H1 (cell line): ENCODE data around the gene GREB1.

Experiments
- TF ChIP-seq, protein P1 (sequence below), 3 experiments: IDR thresholded peaks; 1 replicate in 2 of 3; 2 replicates in 1 of 3; pipeline versions ENCODE4 v1.5.1 to v1.6.1; 2011; ENCODE audit warnings: low read length in 3 of 3, mild to moderate bottlenecking in 3 of 3, inconsistent platforms in 2 of 3, low read depth in 1 of 3, moderate library complexity in 1 of 3; ENCODE audit not compliant: insufficient read depth in 1 of 3; ENCODE audit errors: control extremely low read depth in 1 of 3
- TF ChIP-seq, protein P2 (sequence below): IDR thresholded peaks from 2 replicates; pipeline ENCODE4 v1.6.1; 2012; ENCODE audit warnings: inconsistent platforms

DNA sequence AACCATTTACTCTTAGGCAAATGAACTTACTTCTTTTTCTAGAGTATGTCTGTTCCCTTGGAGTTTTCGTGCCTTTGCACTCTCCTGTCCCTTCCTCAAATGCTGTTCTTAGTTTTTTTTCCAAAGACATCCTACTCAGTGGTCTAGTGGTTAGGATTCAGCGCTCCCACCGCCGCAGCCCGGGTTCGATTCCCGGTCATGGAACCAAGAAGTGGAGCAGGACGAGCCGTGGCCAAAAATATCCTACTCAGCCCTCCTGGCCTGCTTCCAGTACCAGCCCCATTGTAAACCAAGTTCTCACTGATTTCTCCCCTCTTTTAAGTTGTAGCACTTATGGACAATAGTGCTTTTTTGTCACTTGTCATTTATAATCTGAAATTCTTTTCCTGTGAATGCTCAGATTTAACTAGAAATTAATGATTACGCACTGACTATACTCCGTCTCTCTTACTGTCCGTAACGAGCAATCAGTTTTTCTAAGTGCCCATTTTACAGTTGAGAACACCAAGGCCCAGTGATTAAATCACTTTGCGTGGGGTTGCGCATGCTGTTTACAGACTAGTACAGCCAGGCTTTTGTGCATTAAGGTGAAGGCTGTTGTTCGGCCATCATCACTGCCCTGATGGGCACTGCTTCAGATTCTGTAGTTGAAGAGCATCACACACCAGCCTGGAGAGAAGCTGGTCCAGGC lies 17.9 kb downstream of the GREB1 start:
- TF ChIP-seq, protein P1, sequence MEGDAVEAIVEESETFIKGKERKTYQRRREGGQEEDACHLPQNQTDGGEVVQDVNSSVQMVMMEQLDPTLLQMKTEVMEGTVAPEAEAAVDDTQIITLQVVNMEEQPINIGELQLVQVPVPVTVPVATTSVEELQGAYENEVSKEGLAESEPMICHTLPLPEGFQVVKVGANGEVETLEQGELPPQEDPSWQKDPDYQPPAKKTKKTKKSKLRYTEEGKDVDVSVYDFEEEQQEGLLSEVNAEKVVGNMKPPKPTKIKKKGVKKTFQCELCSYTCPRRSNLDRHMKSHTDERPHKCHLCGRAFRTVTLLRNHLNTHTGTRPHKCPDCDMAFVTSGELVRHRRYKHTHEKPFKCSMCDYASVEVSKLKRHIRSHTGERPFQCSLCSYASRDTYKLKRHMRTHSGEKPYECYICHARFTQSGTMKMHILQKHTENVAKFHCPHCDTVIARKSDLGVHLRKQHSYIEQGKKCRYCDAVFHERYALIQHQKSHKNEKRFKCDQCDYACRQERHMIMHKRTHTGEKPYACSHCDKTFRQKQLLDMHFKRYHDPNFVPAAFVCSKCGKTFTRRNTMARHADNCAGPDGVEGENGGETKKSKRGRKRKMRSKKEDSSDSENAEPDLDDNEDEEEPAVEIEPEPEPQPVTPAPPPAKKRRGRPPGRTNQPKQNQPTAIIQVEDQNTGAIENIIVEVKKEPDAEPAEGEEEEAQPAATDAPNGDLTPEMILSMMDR (IDR thresholded peaks at IDR 0.05; ENCODE audit: control extremely low read depth in 1 of 3, insufficient read depth in 1 of 3, low read depth in 1 of 3, low read length in 3 of 3): no peak
- TF ChIP-seq, protein P2, sequence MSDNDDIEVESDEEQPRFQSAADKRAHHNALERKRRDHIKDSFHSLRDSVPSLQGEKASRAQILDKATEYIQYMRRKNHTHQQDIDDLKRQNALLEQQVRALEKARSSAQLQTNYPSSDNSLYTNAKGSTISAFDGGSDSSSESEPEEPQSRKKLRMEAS: no peak
